ENCODE results near the gene GORASP2.

GORASP2 gene

DNA sequence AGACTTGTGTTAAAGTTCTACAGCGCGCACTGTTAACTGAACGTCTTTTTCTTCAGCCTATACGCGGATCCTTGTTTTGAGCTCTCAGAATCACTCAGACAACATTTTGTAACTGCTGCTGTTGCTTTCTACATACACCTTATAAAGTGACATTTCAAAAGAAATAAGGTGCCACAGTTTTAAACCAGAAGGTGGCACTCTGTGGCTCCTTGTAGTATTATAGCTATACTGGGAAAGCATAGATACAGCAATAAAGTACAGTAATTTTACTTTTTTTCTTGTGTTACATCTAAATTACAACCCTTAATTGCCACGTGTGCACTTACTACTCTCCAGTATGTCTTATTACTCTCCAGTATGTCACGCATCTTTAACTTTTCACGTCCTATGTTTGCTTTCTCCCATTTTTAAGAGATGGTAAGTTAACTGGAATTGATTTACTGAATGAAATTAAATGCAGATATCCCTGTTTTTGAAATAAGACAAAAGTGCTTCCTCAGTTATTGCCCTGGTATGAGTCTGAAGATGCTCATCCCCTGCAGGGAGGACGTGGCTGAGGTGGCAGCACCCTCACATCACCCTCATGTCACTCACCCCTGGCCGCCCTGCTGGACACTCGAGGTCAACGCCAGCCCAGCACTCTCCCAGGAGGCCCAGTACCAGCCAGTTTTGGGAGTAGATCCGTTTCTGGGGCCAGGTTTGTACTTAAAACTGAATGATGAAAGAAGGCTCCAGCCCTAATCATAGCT is 37.8 kb downstream of the GORASP2 start:
- DNase-seq (ENCODE audit: low spot score) = no peak

- DNase-seq (ENCODE audit: low spot score) = no peak
Measured at GRCh38 chr2:170967553-170967952, 38.5 kb downstream of the GORASP2 start.

DNA sequence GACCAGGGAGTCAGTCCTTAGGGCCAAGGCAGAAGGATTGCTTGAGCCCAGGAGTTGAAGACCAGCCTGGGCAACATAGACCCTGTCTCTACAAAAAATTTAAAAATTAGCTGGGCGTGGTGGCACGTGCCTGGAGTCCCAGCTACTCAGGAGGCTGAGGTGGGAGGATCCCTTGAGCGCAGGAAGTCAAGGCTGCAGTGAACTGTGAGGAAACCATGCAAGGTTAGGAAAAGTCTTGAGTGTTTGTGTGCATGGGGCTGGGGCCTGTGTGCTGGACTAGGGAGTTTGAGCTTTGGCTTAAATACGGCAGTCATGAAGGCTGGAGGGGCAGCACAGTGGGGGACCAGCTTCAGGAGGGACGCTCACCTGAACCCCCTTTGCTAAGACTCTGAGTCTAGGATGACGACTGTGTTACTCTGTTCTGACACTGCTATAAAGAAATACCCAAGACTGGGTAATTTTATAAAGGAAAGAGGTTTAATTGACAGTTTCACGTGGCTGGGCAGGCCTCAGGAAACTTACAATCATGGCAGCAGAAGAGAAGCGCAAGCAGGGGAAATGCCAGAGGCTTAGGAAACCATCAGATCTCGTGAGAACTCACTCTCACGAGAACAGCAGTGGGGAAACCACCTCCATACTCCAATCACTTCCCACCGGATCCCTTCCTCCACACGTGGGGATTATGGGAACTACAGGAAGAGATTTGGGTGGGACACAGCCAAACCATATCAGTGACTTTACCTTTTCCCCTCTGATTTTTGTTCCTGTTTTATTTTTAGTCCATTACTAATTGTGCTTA is 39.4 kb downstream of the GORASP2 start:
- no peak for DNase-seq (ENCODE audit: low spot score)

DNA sequence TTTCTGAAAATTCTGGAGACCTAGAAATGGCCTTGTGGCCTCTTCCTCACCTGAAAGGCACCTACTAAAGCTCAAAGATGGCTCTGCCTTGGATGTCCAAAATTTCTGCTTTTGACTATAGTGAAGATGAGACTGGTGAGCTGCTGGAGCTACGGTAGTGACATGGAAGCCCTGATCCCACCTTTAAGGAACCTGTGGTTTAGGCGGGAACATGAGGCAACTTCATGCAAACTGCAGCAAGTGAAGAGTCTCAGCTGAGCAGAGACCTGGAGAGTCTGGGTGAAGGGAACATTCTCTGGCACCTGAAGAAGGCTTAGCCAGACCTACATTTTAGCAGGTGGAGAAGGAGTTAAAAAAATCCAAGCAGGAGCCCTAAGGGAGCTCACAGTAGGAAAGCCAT is 40.0 kb downstream of the GORASP2 start:
- no peak for DNase-seq (ENCODE audit: low spot score)

DNA sequence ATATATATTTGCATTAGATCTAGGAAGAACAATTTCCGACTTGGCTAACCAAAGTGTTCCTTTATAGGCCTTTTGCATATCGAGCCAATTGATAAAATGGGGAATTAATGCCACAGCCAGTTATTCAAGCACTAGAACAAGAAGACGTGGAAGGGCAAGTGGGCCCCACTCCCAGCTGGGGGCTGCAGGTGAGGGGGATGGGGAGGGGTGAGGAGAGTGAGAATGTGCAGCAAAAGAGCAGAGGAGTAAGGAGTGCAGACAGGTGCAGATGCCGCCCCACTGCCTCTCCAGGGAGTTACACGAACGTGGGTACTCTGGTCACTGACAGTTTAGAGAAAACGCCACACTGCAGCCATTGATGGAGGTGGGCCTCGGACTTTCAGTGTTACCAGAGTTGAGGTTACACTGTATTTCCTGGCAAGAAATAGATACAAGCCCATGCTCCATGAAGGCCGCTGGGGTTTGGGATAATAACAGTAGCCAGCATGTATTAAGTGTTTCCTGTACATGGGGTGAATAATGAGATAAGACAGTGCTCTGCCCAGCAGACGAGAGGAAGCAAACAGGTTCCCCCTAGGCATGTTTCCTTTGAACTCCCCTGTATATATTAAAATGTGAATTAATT is 40.9 kb downstream of the GORASP2 start:
- DNase-seq (ENCODE audit: low spot score) = no peak

- DNase-seq (ENCODE audit: low spot score) = no peak
Measured at GRCh38 chr2:170971071-170971470, 42.0 kb downstream of the GORASP2 start.

GRCh38 chr2:170972296-170973224 is 43.5 kb downstream of the GORASP2 start:
- no peak for DNase-seq (ENCODE audit: low spot score)

GRCh38 chr2:170973225-170973491 is 44.1 kb downstream of the GORASP2 start:
- no peak for DNase-seq (ENCODE audit: low spot score)

GRCh38 chr2:170973492-170974303 is 44.6 kb downstream of the GORASP2 start:
- peak; percentile 73 for DNase-seq (ENCODE audit: low spot score)

DNA sequence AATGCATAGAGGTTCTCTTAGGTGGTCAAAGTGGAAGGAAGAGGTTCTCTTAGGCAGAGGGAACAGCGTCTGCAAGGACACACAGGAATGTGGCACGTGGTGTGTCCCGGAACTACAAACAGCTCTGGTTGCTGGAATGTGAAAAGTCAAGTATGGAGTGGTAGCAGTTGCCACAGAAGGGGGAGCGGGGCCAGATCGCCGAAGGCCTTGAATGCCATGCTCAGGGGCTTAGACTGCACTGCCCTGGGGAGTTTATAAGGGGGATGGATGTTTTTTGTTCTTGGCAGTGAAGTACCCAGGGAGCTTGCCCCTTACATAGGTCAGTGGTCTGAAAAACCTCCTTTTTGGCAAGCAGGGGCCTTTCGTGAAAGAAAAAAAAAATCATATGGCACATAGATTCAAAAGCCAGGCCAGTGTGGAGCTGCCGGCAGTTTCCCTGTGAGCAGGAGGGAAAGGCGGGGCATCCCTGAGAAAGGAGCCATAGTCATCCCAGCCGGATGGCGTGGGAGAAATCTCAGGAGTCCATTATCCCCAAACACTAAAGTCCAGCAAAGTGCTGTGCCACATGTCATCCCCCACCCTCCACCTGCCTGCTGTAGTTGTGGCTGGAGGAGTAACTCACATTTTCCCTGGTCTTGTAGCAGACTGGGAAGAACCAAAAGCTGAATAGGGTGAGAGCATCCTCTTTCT is 45.4 kb downstream of the GORASP2 start:
- no peak for DNase-seq (ENCODE audit: low spot score)

DNA sequence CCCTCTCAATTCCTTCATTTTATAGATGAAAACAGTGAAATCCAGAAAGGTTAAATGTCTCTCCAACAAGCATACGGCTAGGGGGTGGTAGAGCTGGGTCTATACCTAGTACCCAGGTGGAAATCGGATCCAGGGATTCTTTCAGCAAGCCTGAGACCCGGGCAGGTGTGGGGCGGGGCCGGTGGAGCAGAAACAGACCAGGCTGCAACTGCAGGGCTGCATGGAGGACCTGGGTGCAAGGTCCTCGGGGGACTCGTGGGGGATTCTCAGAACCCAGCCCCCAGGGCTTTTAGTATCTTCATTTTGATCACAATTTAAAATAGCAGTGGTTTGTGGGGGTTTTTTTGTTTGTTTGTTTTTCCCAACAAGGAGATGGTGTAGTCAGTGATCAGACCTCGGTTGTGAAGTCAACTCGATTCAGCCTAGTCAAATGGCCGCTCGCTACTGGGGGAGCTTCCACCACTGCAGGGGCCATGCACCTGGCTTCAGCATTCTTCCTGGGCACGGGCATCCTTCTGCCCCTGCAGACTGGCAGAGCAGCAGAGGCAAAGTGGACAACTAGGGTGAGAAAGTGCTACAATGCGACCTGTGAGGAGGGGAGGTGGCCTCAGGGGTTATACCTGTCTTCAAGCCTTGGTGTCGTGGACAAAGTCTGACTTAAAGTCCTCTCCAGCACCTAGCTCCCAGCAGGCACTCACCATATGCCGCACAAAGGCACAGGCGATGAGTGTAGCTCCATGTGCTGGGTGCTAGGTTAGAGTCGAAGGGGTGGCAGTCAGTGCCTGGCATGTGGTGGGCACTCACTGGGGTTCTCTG is 46.3 kb downstream of the GORASP2 start:
- no peak for DNase-seq (ENCODE audit: low spot score)

DNA sequence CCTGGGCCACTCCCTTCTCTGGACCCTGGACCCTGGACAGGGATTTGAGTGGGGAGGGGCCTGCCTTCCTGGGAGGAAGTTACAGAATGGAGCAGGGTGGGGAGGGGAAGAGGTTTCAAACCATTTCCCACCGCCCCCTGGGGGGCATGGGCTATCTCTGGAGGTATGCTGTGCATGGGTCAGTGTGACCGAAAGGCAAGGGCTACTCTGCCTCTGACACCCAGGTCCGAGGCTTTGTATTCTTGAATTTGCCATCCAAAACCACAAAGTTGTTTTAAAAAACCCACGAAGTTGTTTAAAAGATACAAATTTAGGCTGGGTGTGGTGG is 46.9 kb downstream of the GORASP2 start:
- no peak for DNase-seq (ENCODE audit: low spot score)

- DNase-seq (ENCODE audit: low spot score) = no peak
Measured at GRCh38 chr2:170984079-170984478, 55.0 kb downstream of the GORASP2 start.

DNA sequence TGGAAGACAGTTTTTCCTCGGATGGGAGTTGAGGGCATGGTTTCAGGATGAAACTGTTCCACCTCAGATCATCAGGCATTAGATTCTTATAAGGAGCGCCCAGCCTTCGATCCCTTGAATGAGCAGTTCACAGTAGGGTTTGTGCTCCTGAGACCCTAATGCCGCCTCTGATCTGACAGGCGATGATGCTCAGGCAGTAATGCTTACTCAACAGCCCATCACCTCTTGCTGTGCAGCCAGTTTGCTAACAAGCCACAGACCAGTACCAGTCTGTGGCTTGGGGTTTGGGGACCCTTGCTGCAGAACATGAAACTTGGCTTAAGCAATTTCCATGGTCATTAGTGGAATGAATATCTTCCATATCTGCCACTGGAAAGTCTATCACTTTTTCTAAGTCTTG is 56.4 kb downstream of the GORASP2 start:
- DNase-seq (ENCODE audit: low spot score) = no peak

GRCh38 chr2:170986566-170987258 is 57.7 kb downstream of the GORASP2 start:
- DNase-seq (ENCODE audit: low spot score) = no peak

DNA sequence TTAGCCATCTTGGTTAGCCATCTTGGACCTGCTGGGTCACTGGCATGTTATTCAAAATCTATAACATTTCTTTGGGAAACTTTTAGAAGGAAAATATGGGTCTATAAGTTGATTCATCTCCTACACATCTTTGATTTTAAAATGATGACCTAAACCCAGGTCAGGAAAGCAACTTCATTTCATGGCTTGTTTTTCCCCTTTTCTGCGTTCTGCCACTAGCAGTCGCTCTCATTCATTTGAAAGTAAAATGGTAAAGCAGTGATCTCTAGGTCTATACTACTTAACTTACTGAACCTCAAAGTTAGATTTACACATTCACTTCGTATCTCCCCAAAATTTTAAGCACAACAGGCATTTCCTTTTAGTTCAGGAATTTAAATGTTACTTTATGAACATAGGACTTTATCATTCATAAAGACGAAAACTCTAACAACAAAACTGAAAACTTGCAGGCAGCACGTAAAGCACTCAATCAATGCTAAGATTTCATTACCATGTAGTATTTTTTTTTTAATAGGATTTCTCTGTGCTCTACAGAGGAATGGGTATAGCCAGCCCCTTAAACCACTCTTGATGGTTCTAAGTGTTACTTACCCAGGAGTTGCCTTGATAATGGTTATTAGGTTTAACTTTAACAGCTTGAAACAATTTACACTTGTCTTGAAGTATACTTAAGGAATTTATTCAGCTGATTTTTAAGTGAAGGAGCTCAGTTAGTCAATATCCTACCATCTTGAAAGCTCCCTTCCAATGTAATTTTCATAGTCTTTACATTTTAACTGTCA is 62.5 kb downstream of the GORASP2 start:
- DNase-seq (ENCODE audit: low spot score) = no peak

GRCh38 chr2:170996316-170996715 is 67.3 kb downstream of the GORASP2 start:
- DNase-seq (ENCODE audit: low spot score) = no peak

- DNase-seq (ENCODE audit: low spot score) = no peak
Measured at GRCh38 chr2:170997893-170998597, 69.0 kb downstream of the GORASP2 start.

Data from pons (tissue), 1 donor.